ENCODE results near the gene SHC3. TPM values are rescaled to one million over a fixed set of nuclear protein-coding genes. Genes with fewer than 3 reads are reported as not detected.

Gene SHC3
- total and polyA plus RNA-seq, 4 donors = 0.10 to 6.9 (median 1.1) TPM; not detected in 1

- DNase-seq (no peak), ATAC-seq (ENCODE audit: low FRiP score) (no peak)
- Histone ChIP-seq H3K9me3 (ENCODE audit: control insufficient read depth, low read length) (no peaks in the 10 kb centered on the region), H3K4me3 (ENCODE audit: low read length in 2 of 2) (peak overlapping the region; percentile 94), H3K4me1 (ENCODE audit: control insufficient read depth in 1 of 2, insufficient read depth in 2 of 2, low read length in 2 of 2) (peaks cover 0 to 8% of the 10 kb centered on the region in 2 donors), H3K27me3 (ENCODE audit: control insufficient read depth in 1 of 2, insufficient read depth in 2 of 2, low read length in 1 of 2) (no peaks in the 10 kb centered on the region), H3K36me3 (ENCODE audit: control insufficient read depth in 1 of 2, insufficient read depth in 2 of 2, low read length in 1 of 2) (peaks cover 0 to 10% of the 10 kb centered on the region in 2 donors), H3K27ac (ENCODE audit: low read depth in 1 of 2, low read length in 2 of 2) (peak overlapping the region in 1 of 2 donors; percentile 7)
- intact Hi-C loops (cut with DNase I) = loop anchor here (5.0 to 10.0 kb wide), 4 partner anchors 217 to 340 kb away; no protein-coding TSS in a partner anchor
- WGBS, 2 donors = 25 to 27% methylated on average over 9 of the region's 9 CpGs
Measured at GRCh38 chr9:88994469-88995199, 184.0 kb downstream of the SHC3 start.

GRCh38 chr9:88993871-88994460 is 184.7 kb downstream of the SHC3 start:
- H3K27ac ChIP-seq (ENCODE audit: low read depth in 1 of 2, low read length in 2 of 2) = peak overlapping the region in 1 of 2 donors; percentile 7
- whole genome bisulfite sequencing, 2 donors = 80 to 90% methylated on average over 14 of the region's 14 CpGs
- intact Hi-C loops (cut with DNase I) = loop anchor here (5.0 to 10.0 kb wide), 4 partner anchors 217 to 339 kb away; no protein-coding TSS in a partner anchor
- H3K36me3 ChIP-seq (ENCODE audit: control insufficient read depth in 1 of 2, insufficient read depth in 2 of 2, low read length in 1 of 2) = peaks cover 0 to 10% of the 10 kb centered on the region in 2 donors
- peak overlapping the region; percentile 94 for H3K4me3 ChIP-seq (ENCODE audit: low read length in 2 of 2)
- no peaks in the 10 kb centered on the region for H3K9me3 ChIP-seq (ENCODE audit: control insufficient read depth, low read length)
- H3K4me1 ChIP-seq (ENCODE audit: control insufficient read depth in 1 of 2, insufficient read depth in 2 of 2, low read length in 2 of 2) = peaks cover 0 to 8% of the 10 kb centered on the region in 2 donors
- H3K27me3 ChIP-seq (ENCODE audit: control insufficient read depth in 1 of 2, insufficient read depth in 2 of 2, low read length in 1 of 2) = no peaks in the 10 kb centered on the region
- DNase-seq (no peak), ATAC-seq (ENCODE audit: low FRiP score) (no peak)

- Histone ChIP-seq H3K36me3 (ENCODE audit: control insufficient read depth in 1 of 2, insufficient read depth in 2 of 2, low read length in 1 of 2) (peaks cover 0 to 10% of the 10 kb centered on the region in 2 donors), H3K9me3 (ENCODE audit: control insufficient read depth, low read length) (no peaks in the 10 kb centered on the region), H3K4me1 (ENCODE audit: control insufficient read depth in 1 of 2, insufficient read depth in 2 of 2, low read length in 2 of 2) (peaks cover 0 to 8% of the 10 kb centered on the region in 2 donors), H3K27me3 (ENCODE audit: control insufficient read depth in 1 of 2, insufficient read depth in 2 of 2, low read length in 1 of 2) (no peaks in the 10 kb centered on the region), H3K4me3 (ENCODE audit: low read length in 2 of 2) (peak overlapping the region; percentile 94), H3K27ac (ENCODE audit: low read depth in 1 of 2, low read length in 2 of 2) (no peak overlapping the region)
- 2 to 6% methylated on average over 2 of the region's 2 CpGs for WGBS, 2 donors
- ATAC-seq (ENCODE audit: low FRiP score) = no peak
- no peak for DNase-seq
- intact Hi-C loops (cut with DNase I) = loop anchor here (5.0 to 10.0 kb wide), 4 partner anchors 216 to 339 kb away; no protein-coding TSS in a partner anchor
Measured at GRCh38 chr9:88993327-88993726, 185.3 kb downstream of the SHC3 start.

- intact Hi-C loops (cut with DNase I) = loop anchor here (5.0 to 10.0 kb wide), 4 partner anchors 215 to 338 kb away; no protein-coding TSS in a partner anchor
- H3K27ac ChIP-seq (ENCODE audit: low read depth in 1 of 2, low read length in 2 of 2) = peak overlapping the region in 1 of 2 donors; percentile 13
- WGBS, 2 donors = 68 to 79% methylated on average over 4 of the region's 4 CpGs
- H3K4me3 ChIP-seq (ENCODE audit: low read length in 2 of 2) = peak overlapping the region; percentile 94
- DNase-seq = no peak
- no peak for ATAC-seq (ENCODE audit: low FRiP score)
- H3K4me1 ChIP-seq (ENCODE audit: control insufficient read depth in 1 of 2, insufficient read depth in 2 of 2, low read length in 2 of 2) = peaks cover 0 to 8% of the 10 kb centered on the region in 2 donors
- H3K36me3 ChIP-seq (ENCODE audit: control insufficient read depth in 1 of 2, insufficient read depth in 2 of 2, low read length in 1 of 2) = peaks cover 0 to 10% of the 10 kb centered on the region in 2 donors
- H3K27me3 ChIP-seq (ENCODE audit: control insufficient read depth in 1 of 2, insufficient read depth in 2 of 2, low read length in 1 of 2) = no peaks in the 10 kb centered on the region
- no peaks in the 10 kb centered on the region for H3K9me3 ChIP-seq (ENCODE audit: control insufficient read depth, low read length)
Measured at GRCh38 chr9:88992556-88992955, 186.1 kb downstream of the SHC3 start.

GRCh38 chr9:88991066-88992034 is 187.3 kb downstream of the SHC3 start, which contains the start of gene S1PR3:
S1PR3 (plus strand) TSS chr9:88991468; CDS start chr9:89001201, 9,733 bp downstream.
- Histone ChIP-seq H3K4me1 (ENCODE audit: control insufficient read depth in 1 of 2, insufficient read depth in 2 of 2, low read length in 2 of 2) (peaks cover 0 to 5% of the 10 kb centered on the region in 2 donors), H3K27ac (ENCODE audit: low read depth in 1 of 2, low read length in 2 of 2) (peak within 1 kb of the TSS in 1 of 2 donors; percentile 85), H3K4me3 (ENCODE audit: low read length in 2 of 2) (peak within 1 kb of the TSS; percentile 94), H3K9me3 (ENCODE audit: control insufficient read depth, low read length) (no peaks in the 10 kb centered on the region), H3K27me3 (ENCODE audit: control insufficient read depth in 1 of 2, insufficient read depth in 2 of 2, low read length in 1 of 2) (no peaks in the 10 kb centered on the region), H3K36me3 (ENCODE audit: control insufficient read depth in 1 of 2, insufficient read depth in 2 of 2, low read length in 1 of 2) (peaks cover 0 to 6% of the 10 kb centered on the region in 2 donors)
- intact Hi-C loops (cut with DNase I) = loop anchor here (5.0 to 10.0 kb wide), 4 partner anchors 214 to 337 kb away; no protein-coding TSS in a partner anchor
- peak; percentile 82 for ATAC-seq (ENCODE audit: low FRiP score)
- peak; percentile 80 to 92 for DNase-seq
- WGBS, 2 donors = 0 to 1% methylated on average over 62 to 90 of the region's 94 CpGs

- Histone ChIP-seq H3K9me3 (ENCODE audit: control insufficient read depth, low read length) (no peaks in the 10 kb centered on the region), H3K27me3 (ENCODE audit: control insufficient read depth in 1 of 2, insufficient read depth in 2 of 2, low read length in 1 of 2) (no peaks in the 10 kb centered on the region), H3K4me3 (ENCODE audit: low read length in 2 of 2) (peak overlapping the region; percentile 94), H3K36me3 (ENCODE audit: control insufficient read depth in 1 of 2, insufficient read depth in 2 of 2, low read length in 1 of 2) (peaks cover 0 to 2% of the 10 kb centered on the region in 2 donors), H3K27ac (ENCODE audit: low read depth in 1 of 2, low read length in 2 of 2) (no peak overlapping the region), H3K4me1 (ENCODE audit: control insufficient read depth in 1 of 2, insufficient read depth in 2 of 2, low read length in 2 of 2) (peaks cover 0 to 5% of the 10 kb centered on the region in 2 donors)
- DNase-seq (no peak), ATAC-seq (ENCODE audit: low FRiP score) (peak; percentile 16)
- WGBS, 2 donors = 38 to 44% methylated on average over 18 to 21 of the region's 21 CpGs
- intact Hi-C loops (cut with DNase I) = loop anchor here (5.0 to 10.0 kb wide), 4 partner anchors 213 to 336 kb away; no protein-coding TSS in a partner anchor
Measured at GRCh38 chr9:88990729-88991065, 187.9 kb downstream of the SHC3 start.

- no peak for DNase-seq
- H3K27ac ChIP-seq (ENCODE audit: low read depth in 1 of 2, low read length in 2 of 2) = no peak overlapping the region
- no peak for ATAC-seq (ENCODE audit: low FRiP score)
- intact Hi-C loops (cut with DNase I) = loop anchor here (5.0 to 10.0 kb wide), 4 partner anchors 213 to 335 kb away; no protein-coding TSS in a partner anchor
- H3K27me3 ChIP-seq (ENCODE audit: control insufficient read depth in 1 of 2, insufficient read depth in 2 of 2, low read length in 1 of 2) = no peaks in the 10 kb centered on the region
- H3K9me3 ChIP-seq (ENCODE audit: control insufficient read depth, low read length) = no peaks in the 10 kb centered on the region
- no peak overlapping the region for H3K4me3 ChIP-seq (ENCODE audit: low read length in 2 of 2)
- WGBS, 2 donors = 87 to 89% methylated on average over 25 of the region's 25 CpGs
- H3K4me1 ChIP-seq (ENCODE audit: control insufficient read depth in 1 of 2, insufficient read depth in 2 of 2, low read length in 2 of 2) = peaks cover 0 to 5% of the 10 kb centered on the region in 2 donors
- peaks cover 0 to 2% of the 10 kb centered on the region in 2 donors for H3K36me3 ChIP-seq (ENCODE audit: control insufficient read depth in 1 of 2, insufficient read depth in 2 of 2, low read length in 1 of 2)
Measured at GRCh38 chr9:88990041-88990728, 188.4 kb downstream of the SHC3 start.

All from aorta (tissue), 5 donors.